ENCODE results near the gene ARID1B.

GRCh38 chr6:157121897-157122296, 344.7 kb downstream of the ARID1B start:
- TF ChIP-seq POLR2A (IDR thresholded peaks at IDR 0.05; ENCODE audit: borderline replicate concordance, extremely low read depth, insufficient read depth, insufficient read length), result no peak
- no peak for TF ChIP-seq EZH2 (IDR thresholded peaks at IDR 0.05)
- no peak for TF ChIP-seq YY1 (IDR thresholded peaks at IDR 0.05; ENCODE audit: extremely low read depth, insufficient replicate concordance, low read depth, low read length)
- no peak for TF ChIP-seq SIN3A (IDR thresholded peaks at IDR 0.05; ENCODE audit: low read depth)
- TF ChIP-seq, protein P1, sequence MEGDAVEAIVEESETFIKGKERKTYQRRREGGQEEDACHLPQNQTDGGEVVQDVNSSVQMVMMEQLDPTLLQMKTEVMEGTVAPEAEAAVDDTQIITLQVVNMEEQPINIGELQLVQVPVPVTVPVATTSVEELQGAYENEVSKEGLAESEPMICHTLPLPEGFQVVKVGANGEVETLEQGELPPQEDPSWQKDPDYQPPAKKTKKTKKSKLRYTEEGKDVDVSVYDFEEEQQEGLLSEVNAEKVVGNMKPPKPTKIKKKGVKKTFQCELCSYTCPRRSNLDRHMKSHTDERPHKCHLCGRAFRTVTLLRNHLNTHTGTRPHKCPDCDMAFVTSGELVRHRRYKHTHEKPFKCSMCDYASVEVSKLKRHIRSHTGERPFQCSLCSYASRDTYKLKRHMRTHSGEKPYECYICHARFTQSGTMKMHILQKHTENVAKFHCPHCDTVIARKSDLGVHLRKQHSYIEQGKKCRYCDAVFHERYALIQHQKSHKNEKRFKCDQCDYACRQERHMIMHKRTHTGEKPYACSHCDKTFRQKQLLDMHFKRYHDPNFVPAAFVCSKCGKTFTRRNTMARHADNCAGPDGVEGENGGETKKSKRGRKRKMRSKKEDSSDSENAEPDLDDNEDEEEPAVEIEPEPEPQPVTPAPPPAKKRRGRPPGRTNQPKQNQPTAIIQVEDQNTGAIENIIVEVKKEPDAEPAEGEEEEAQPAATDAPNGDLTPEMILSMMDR (IDR thresholded peaks at IDR 0.05 in 2 of 3, conservative IDR thresholded peaks at IDR 0.05 in 1 of 3; ENCODE audit: borderline replicate concordance in 1 of 3, insufficient read depth in 1 of 3, low read depth in 2 of 3, low read length in 2 of 3), result no peak
- TF ChIP-seq MAX (IDR thresholded peaks at IDR 0.05), result no peak
